K562 (cell line): ENCODE results near the gene E2F3. TPM values are rescaled to one million over a fixed set of nuclear protein-coding genes. Genes with fewer than 3 reads are reported as not detected.

Experiments used
- ATAC-seq: fragments of 200-7000 bp; cut with Tn5 transposase; 3 replicates; pipeline ENCODE4 v1.9.1; 2020; ENCODE audit warnings: moderate library complexity
- BruUV-seq: library from RNA; stranded (reverse); fragments of 400-500 nt; replicated peaks from 2 replicates; lab custom pipeline; 2021; lab: Mats Ljungman, UMichigan
- CTCF ChIA-PET: fragments of 300-600 bp; formaldehyde crosslinking; extraction: SDS; loops from one replicate; lab custom pipeline; 2021; ENCODE audit warnings: low intra/inter-chr PET ratio; lab: Yijun Ruan, JAX
- POLR2A ChIA-PET: fragments of 300-600, 350-650 bp; sonication (Branson Sonifier 250); formaldehyde crosslinking; extraction: SDS; loops from one replicate; lab custom pipeline; 2021; ENCODE audit warnings: antibody characterized with exemption, inconsistent platforms; lab: Yijun Ruan, JAX
- DNase-seq, 4 experiments: peaks; one replicate each; pipeline versions ENCODE4 v3.0.0 to v3.0.0-alpha.2; 2011 to 2018; ENCODE audit warnings: low spot score in 3 of 4, mixed read lengths in 3 of 4; ENCODE audit errors: extremely low read depth in 1 of 4
- FAIRE-seq: peaks from 2 replicates; lab custom pipeline; 2011; peaks lifted over from hg19 to GRCh38; lab: Jason Lieb, UNC
- H2AFZ ChIP-seq: 2 replicates; pipeline ENCODE4 v1.6.0; 2011; ENCODE audit warnings: low read depth, low read length, control low read depth, inconsistent platforms
- H3K27ac ChIP-seq: fragments of 200-600 bp; 3 replicates; pipeline ENCODE4 v1.8.0; 2011; ENCODE audit warnings: low read depth, mild to moderate bottlenecking, control low read depth, inconsistent platforms, low read length, moderate library complexity, mixed read lengths; ENCODE audit errors: extremely low read depth
- H3K27me3 ChIP-seq, 2 experiments: fragments of 300-600 bp in 1 of 2; 2 replicates in 1 of 2; 3 replicates in 1 of 2; pipeline versions ENCODE4 v1.6.0 to v1.8.0; 2011; ENCODE audit warnings: inconsistent platforms in 2 of 2, low read length in 2 of 2, mild to moderate bottlenecking in 1 of 2, mixed read lengths in 1 of 2, moderate library complexity in 1 of 2; ENCODE audit not compliant: control insufficient read depth in 2 of 2, insufficient read depth in 2 of 2
- H3K36me3 ChIP-seq: fragments of 300-600 bp; 3 replicates; pipeline ENCODE4 v1.8.0; 2011; ENCODE audit warnings: mild to moderate bottlenecking, low read length, inconsistent platforms; ENCODE audit not compliant: control insufficient read depth, insufficient read depth
- H3K4me1 ChIP-seq, 2 experiments: fragments of 200-600 bp in 1 of 2; replicated peaks in 1 of 2; 2 replicates in 1 of 2; 3 replicates in 1 of 2; pipeline versions ENCODE4 v1.5.1 to v1.8.0; 2011; ENCODE audit warnings: inconsistent platforms in 2 of 2, low read length in 2 of 2, mild to moderate bottlenecking in 1 of 2, mixed read lengths in 1 of 2, moderate library complexity in 1 of 2; ENCODE audit not compliant: control insufficient read depth in 2 of 2, insufficient read depth in 2 of 2
- H3K4me2 ChIP-seq: 2 replicates; pipeline ENCODE4 v1.6.1; 2011; ENCODE audit warnings: low read length, control low read depth, inconsistent platforms, mixed read lengths; ENCODE audit not compliant: insufficient read depth
- H3K4me3 ChIP-seq: fragments of 200-600 bp; sonication (generic), shearing (Covaris generic); 2 replicates; pipeline ENCODE4 v1.5.1; 2016; ENCODE audit warnings: control low read depth, inconsistent platforms
- H3K79me2 ChIP-seq: fragments of 200-600 bp; 3 replicates; pipeline ENCODE4 v1.8.0; 2011; ENCODE audit warnings: low read length, inconsistent platforms; ENCODE audit not compliant: control insufficient read depth, insufficient read depth
- H3K9ac ChIP-seq, 2 experiments: 2 replicates each; pipeline versions ENCODE4 v1.6.0 to v1.6.1; 2011; ENCODE audit warnings: low read depth in 2 of 2, low read length in 2 of 2, control low read depth in 1 of 2, inconsistent platforms in 1 of 2, mild to moderate bottlenecking in 1 of 2, mixed read lengths in 1 of 2; ENCODE audit not compliant: insufficient read depth in 1 of 2
- H3K9me1 ChIP-seq: one replicate; pipeline ENCODE4 v1.6.0; 2011; ENCODE audit warnings: inconsistent platforms, mild to moderate bottlenecking, low read length, moderate library complexity; ENCODE audit not compliant: control insufficient read depth, insufficient read depth
- H3K9me3 ChIP-seq: replicated peaks from 2 replicates; pipeline ENCODE4 v1.5.1; 2011; ENCODE audit warnings: low read depth, low read length, inconsistent platforms; ENCODE audit not compliant: control insufficient read depth, insufficient read depth
- H4K20me1 ChIP-seq: replicated peaks from 2 replicates; pipeline ENCODE4 v1.6.1; 2011; ENCODE audit warnings: low read length, inconsistent platforms, mixed read lengths; ENCODE audit not compliant: control insufficient read depth, insufficient read depth
- C11orf30 ChIP-seq: fragments of 450-650 bp; IDR thresholded peaks from 2 replicates; pipeline ENCODE4 v1.6.1; 2016; ENCODE audit warnings: low read depth, mild to moderate bottlenecking
- KHSRP ChIP-seq: fragments of 450-650 bp; IDR thresholded peaks from 2 replicates; pipeline ENCODE4 v1.6.1; 2017
- NCOA6 ChIP-seq: fragments of 450-650 bp; IDR thresholded peaks from 2 replicates; pipeline ENCODE4 v1.6.1; 2017; ENCODE audit warnings: mild to moderate bottlenecking
- RBM17 ChIP-seq: fragments of 200-400 bp; formaldehyde crosslinking; IDR thresholded peaks from 2 replicates; pipeline ENCODE4 v1.6.1; 2017; ENCODE audit warnings: low read depth, mild to moderate bottlenecking, low read length, borderline replicate concordance
- RFX1 ChIP-seq: fragments of 450-650 bp; IDR thresholded peaks from 2 replicates; pipeline ENCODE4 v1.6.1; 2016; ENCODE audit warnings: mild to moderate bottlenecking, moderate library complexity
- ZNF561 ChIP-seq: fragments of 450-650 bp; formaldehyde crosslinking; conservative IDR thresholded peaks from 2 replicates; pipeline ENCODE4 v1.4.0; 2020; ENCODE audit warnings: mild to moderate bottlenecking, moderate library complexity
- whole genome bisulfite sequencing: fragments of 100-300 bp; shearing (Covaris generic); methylation state at CpG from one replicate; pipeline ENCODE4 v1.1.6; 2016; ENCODE audit warnings: low coverage, mixed read lengths; ENCODE audit not compliant: insufficient coverage; ENCODE audit errors: missing lambda C conversion rate; 5-methylcytosine and 5-hydroxymethylcytosine counted together
- in situ Hi-C: fragments of 300-500 bp; cut with MboI; formaldehyde crosslinking; loops from 4 replicates; pipeline ENCODE4 v1.15.0; 2018; ENCODE audit warnings: inconsistent platforms, mixed read lengths
- intact Hi-C: fragments of 100-400 bp; cut with micrococcal nuclease; formaldehyde crosslinking; loops from 2 replicates; pipeline ENCODE4 v1.14.2; 2022
- polyA plus RNA-seq, 8 experiments: library from polyadenylated mRNA; depleted of rRNA in 4 of 8; stranded (reverse) in 5 of 8; unstranded in 3 of 8; fragments of >200 nt; fragmentation: Nextera tagmentation in 2 of 8; fragmentation: Illumina TruSeq in 1 of 8; extraction: Ambion mirVana in 2 of 8; extraction: Trizol in 1 of 8; gene quantifications; 2 replicates each; pipeline versions ENCODE4 v1.2.1 to v1.2.3, GENCODE V29; 2011 to 2014; ENCODE audit warnings: inconsistent platforms in 1 of 8, missing spikeins in 1 of 8
- total RNA-seq, 7 experiments: library from RNA; depleted of rRNA in 6 of 7; stranded (reverse); fragments of >200 nt in 6 of 7; fragmentation: Illumina TruSeq in 2 of 7; extraction: Trizol in 2 of 7; gene quantifications; 2 replicates each; pipeline versions ENCODE4 v1.2.1 to v1.2.3, GENCODE V29; 2011 to 2021; ENCODE audit warnings: low replicate concordance in 1 of 7
- TF ChIP-seq, protein P1 (sequence below): fragments of 250-450 bp; sonication (Bioruptor Pico); IDR thresholded peaks from 2 replicates; pipeline ENCODE4 v1.5.0; 2021
- TF ChIP-seq, protein P2 (sequence below), 2 experiments: IDR thresholded peaks; 2 replicates each; pipeline ENCODE4 v1.6.1; 2011; ENCODE audit warnings: borderline replicate concordance in 1 of 2, control low read depth in 1 of 2, low read depth in 1 of 2, low read length in 1 of 2, mild to moderate bottlenecking in 1 of 2, mixed read lengths in 1 of 2, moderate library complexity in 1 of 2; ENCODE audit not compliant: insufficient read depth in 1 of 2, insufficient read length in 1 of 2, poor library complexity in 1 of 2, severe bottlenecking in 1 of 2; ENCODE audit errors: extremely low read depth in 1 of 2

Gene E2F3
- total and polyA plus RNA-seq, 9 of the 15 experiments (the other 6 are each of a cell fraction or from before 2014, with no cell fraction given): 11.1 to 44.7 (median 27.2) TPM

DNA sequence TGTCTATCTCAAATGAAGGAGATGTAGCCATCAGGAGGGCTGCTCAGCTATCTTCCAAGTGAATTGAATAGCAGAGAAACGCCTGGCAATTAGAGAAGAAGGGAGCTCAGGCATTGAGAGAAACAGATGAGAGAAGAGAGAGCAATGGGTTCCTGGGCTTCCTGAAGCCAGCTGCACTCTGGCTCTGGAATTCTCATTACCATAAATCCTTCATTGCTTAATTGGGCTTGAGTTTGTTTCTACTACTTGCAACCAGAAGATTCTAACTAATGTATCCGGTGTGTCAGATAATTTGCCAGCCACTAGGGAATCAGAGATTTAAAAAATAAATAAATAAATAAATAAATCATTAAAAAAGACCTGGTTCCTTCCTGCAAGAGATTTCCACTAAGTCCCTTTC is 107.5 kb downstream of the E2F3 start:
- no peaks in the 10 kb centered on the region for H3K27me3 ChIP-seq
- H3K27ac ChIP-seq: no peak overlapping the region
- intact Hi-C loops: no loop called here
- H3K4me3 ChIP-seq: no peak overlapping the region
- no peak overlapping the region for H2AFZ ChIP-seq
- POLR2A ChIA-PET: no interaction called here
- H3K9me3 ChIP-seq: no peaks in the 10 kb centered on the region
- in situ Hi-C loops: no loop called here
- H4K20me1 ChIP-seq: no peaks in the 10 kb centered on the region
- ATAC-seq (no peak), DNase-seq (no peak), FAIRE-seq (no peak)
- no peak overlapping the region for H3K9ac ChIP-seq
- TF ChIP-seq ZNF561 (no peak), NCOA6 (no peak), C11orf30 (no peak), KHSRP (no peak), RBM17 (no peak), RFX1 (no peak)
- TF ChIP-seq, protein P1, sequence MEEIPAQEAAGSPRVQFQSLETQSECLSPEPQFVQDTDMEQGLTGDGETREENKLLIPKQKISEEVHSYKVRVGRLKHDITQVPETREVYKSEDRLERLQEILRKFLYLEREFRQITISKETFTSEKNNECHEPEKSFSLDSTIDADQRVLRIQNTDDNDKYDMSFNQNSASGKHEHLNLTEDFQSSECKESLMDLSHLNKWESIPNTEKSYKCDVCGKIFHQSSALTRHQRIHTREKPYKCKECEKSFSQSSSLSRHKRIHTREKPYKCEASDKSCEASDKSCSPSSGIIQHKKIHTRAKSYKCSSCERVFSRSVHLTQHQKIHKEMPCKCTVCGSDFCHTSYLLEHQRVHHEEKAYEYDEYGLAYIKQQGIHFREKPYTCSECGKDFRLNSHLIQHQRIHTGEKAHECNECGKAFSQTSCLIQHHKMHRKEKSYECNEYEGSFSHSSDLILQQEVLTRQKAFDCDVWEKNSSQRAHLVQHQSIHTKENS (CRISPR knock-in tag): no peak
- TF ChIP-seq, protein P2, sequence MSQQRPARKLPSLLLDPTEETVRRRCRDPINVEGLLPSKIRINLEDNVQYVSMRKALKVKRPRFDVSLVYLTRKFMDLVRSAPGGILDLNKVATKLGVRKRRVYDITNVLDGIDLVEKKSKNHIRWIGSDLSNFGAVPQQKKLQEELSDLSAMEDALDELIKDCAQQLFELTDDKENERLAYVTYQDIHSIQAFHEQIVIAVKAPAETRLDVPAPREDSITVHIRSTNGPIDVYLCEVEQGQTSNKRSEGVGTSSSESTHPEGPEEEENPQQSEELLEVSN (IDR thresholded peaks at IDR 0.05; ENCODE audit: borderline replicate concordance in 1 of 2, extremely low read depth in 1 of 2, insufficient read depth in 1 of 2, insufficient read length in 1 of 2, low read depth in 1 of 2, low read length in 1 of 2, poor library complexity in 1 of 2, severe bottlenecking in 1 of 2): no peak
- H3K79me2 ChIP-seq: no peaks in the 10 kb centered on the region
- no TSS peak for BruUV-seq
- H3K9me1 ChIP-seq: no peaks in the 10 kb centered on the region
- no peak overlapping the region for H3K4me2 ChIP-seq
- CTCF ChIA-PET: no interaction called here
- H3K4me1 ChIP-seq: no peaks in the 10 kb centered on the region; a peak in 1 of 5 replicates
- WGBS: 27% methylated on average over 2 of the region's 2 CpGs
- no peaks in the 10 kb centered on the region for H3K36me3 ChIP-seq
